Stimulated activated effector memory CD8-positive, alpha-beta T cell treated with anti-CD3 and anti-CD28 coated beads, Interleukin-12 subunit alpha, Interleukin-12 subunit beta, amount 100 ng/mL, for 72 hours (primary cell): Measurements from ENCODE around the gene SPACDR.

Experiments used
- ATAC-seq: fragments of 150-1000 bp; cut with Tn5 transposase; 2 replicates; pipeline ENCODE4 v1.10.0; 2021
- DNase-seq, 2 donors: peaks; one replicate each; pipeline ENCODE4 v3.0.0; 2021 to 2022; ENCODE audit warnings: low spot score in 2 of 2
- H3K27ac Mint-ChIP-seq: one replicate; pipeline ENCODE4 v1.8.0; 2022; ENCODE audit warnings: mild to moderate bottlenecking, mixed read lengths
- H3K36me3 Mint-ChIP-seq: one replicate; pipeline ENCODE4 v1.8.0; 2022; ENCODE audit warnings: mild to moderate bottlenecking, mixed read lengths
- H3K4me1 Mint-ChIP-seq: one replicate; pipeline ENCODE4 v1.8.0; 2022; ENCODE audit warnings: mixed read lengths
- H3K4me3 Mint-ChIP-seq: one replicate; pipeline ENCODE4 v1.8.0; 2022; ENCODE audit warnings: mild to moderate bottlenecking, mixed read lengths
- H3K9me3 Mint-ChIP-seq: one replicate; pipeline ENCODE4 v1.8.0; 2022; ENCODE audit warnings: mixed read lengths

Gene SPACDR

DNA sequence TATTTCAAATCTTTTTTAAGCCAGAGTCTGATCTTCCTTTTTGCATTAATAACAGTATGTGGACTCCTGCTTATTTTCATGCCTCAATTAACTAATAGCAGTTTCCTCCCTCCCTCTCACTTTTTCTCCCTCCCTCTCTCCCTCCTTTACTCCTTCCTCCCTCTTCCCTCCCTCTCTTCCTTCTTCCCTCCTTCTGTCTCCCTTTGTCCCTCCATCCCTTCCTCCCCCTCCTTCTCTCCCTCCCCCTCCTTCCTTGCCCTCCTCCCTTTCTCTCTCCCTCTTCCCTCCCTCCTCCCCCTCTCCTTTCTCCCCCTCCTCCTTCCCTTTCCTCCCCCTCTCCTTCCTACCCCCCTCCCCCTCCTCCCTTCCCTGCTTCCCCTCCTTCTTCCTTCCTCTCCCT is 37.5 kb downstream of the SPACDR start:
- H3K27ac Mint-ChIP-seq = no peak overlapping the region
- peaks cover 33% of the 10 kb centered on the region for H3K4me1 Mint-ChIP-seq
- no peak overlapping the region for H3K4me3 Mint-ChIP-seq
- no peak for ATAC-seq
- DNase-seq = no peak
- peaks cover 38% of the 10 kb centered on the region for H3K36me3 Mint-ChIP-seq
- H3K9me3 Mint-ChIP-seq = no peaks in the 10 kb centered on the region

DNA sequence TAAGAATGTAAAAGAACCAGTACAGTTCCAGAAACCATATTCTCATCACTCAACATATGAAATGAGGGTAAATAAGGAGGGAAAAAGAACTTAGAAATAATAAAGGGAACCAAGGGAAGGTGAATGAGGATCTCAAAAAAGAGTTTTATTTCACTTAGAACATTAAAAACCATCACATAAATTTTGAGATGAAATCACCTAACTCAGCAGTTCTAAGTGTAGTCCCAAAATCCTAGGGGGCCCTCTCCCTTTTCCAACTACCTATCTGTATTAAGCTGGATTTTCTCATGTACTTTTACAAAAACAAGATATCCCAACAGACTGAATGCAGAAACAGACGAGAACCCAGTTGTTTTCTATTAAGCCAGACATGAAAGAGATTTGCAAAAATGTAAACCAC is 38.7 kb downstream of the SPACDR start:
- no peak for ATAC-seq
- Mint-ChIP-seq H3K4me3 (no peak overlapping the region), H3K4me1 (peaks cover 22% of the 10 kb centered on the region), H3K9me3 (no peaks in the 10 kb centered on the region), H3K27ac (no peak overlapping the region), H3K36me3 (peaks cover 26% of the 10 kb centered on the region)
- DNase-seq = no peak

DNA sequence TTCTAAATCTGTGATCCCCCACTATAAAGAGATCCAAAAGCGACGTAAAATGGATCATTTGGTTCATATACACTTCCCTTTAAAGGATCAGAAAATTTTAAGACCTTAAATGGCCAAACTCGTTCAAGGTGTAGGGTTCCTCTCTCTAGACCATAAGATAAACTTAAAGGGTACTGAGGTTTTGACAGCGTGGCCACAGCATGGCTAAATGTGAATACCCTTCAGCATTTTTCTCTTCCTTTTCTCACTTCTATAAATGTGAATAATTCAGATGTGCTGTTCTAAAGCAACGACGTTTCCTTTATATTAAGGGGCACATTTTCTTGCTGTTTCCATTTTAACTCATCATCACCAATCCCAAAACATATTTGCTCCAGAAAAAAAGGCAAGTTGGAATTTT is 40.7 kb downstream of the SPACDR start:
- H3K4me3 Mint-ChIP-seq = no peak overlapping the region
- DNase-seq (no peak), ATAC-seq (no peak)
- no peak overlapping the region for H3K27ac Mint-ChIP-seq
- peaks cover 6% of the 10 kb centered on the region for H3K36me3 Mint-ChIP-seq
- no peaks in the 10 kb centered on the region for H3K9me3 Mint-ChIP-seq
- peaks cover 6% of the 10 kb centered on the region for H3K4me1 Mint-ChIP-seq

DNA sequence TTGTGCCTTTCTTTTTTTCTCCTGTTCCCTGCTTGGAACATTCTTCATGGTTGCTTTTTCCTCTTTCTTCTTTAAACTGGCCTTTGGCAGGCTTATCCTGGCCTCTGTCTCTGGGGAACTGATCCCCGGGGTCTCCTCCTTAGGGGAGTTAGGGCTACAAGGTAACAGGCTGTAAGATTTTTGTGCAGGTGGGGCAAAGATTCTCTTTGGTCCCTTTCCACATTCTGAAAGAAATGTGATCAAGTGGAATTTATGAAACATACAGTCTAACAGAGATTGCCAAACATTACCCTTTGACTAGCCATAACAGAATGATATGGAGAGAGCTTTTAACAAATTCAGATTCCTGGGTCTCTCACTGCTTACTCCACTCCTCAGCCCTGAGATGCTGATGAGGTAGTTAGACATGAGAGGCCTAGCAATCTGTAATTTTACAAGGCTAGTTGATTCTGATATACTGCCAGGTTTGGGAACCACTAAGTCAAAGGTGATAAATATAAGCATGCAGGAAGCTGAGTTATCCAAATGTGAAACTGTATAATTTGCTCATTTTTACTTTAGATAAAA is 44.3 kb downstream of the SPACDR start:
- Mint-ChIP-seq H3K4me3 (no peak overlapping the region), H3K9me3 (no peaks in the 10 kb centered on the region), H3K36me3 (no peaks in the 10 kb centered on the region), H3K27ac (peak overlapping the region; percentile 47), H3K4me1 (no peaks in the 10 kb centered on the region)
- ATAC-seq (no peak), DNase-seq (no peak)

DNA sequence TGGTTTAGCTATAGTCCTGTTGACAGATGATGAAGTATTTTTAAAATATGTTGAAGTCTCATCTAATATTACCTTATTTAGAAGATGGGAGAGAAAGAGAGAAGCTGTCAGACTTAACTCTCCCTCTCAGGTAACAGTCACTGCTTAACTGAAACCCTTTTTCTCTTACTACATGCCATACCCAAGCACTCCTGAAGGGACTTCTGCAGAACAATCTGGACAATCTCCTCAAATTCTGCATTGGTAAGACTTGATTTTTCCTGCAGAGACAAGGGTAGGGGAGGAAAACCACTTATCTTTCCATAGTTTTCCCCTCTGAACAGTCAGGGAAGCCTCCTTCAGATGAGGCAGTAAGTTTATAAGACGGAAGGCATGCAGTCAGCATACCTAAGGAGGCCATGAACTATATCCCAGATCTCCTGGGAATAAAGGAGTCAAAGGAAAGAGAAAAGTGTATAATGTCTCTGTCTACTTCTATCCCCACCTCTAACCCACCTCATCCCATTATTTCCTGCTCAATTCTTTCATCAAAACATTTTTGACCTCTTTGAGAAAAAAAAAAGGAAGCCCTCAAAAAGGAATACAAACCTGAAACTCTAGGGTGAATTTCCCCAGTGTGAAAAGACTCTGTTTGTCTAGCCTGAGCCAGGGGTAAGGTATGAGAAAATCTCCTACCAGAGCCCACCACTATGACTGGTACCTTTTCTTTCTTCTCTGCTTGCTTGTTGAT is 45.0 kb downstream of the SPACDR start:
- no peaks in the 10 kb centered on the region for H3K4me1 Mint-ChIP-seq
- H3K27ac Mint-ChIP-seq = peak overlapping the region; percentile 47
- ATAC-seq (no peak), DNase-seq (no peak)
- no peaks in the 10 kb centered on the region for H3K9me3 Mint-ChIP-seq
- no peaks in the 10 kb centered on the region for H3K36me3 Mint-ChIP-seq
- no peak overlapping the region for H3K4me3 Mint-ChIP-seq

DNA sequence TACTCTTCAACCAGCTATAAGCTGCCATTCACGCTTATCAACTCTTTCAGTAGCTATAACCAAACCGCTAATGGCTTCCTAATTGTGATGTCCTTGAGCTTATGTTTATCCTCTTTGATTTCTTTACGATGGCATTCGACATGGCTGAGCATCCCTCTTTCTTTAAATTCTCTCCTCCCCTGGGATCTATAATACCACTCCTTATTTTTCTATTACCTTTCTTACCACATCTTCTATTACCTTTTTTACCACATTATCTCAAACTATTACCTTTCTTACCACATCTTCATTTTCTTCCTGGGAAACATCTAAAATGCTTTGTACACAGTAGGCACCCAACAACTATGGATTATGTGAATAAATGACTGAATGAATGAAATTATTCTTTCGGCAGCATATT is 48.6 kb downstream of the SPACDR start:
- no peaks in the 10 kb centered on the region for H3K36me3 Mint-ChIP-seq
- no peak overlapping the region for H3K4me3 Mint-ChIP-seq
- ATAC-seq (no peak), DNase-seq (no peak)
- H3K27ac Mint-ChIP-seq = no peak overlapping the region
- peaks cover 7% of the 10 kb centered on the region for H3K4me1 Mint-ChIP-seq
- H3K9me3 Mint-ChIP-seq = no peaks in the 10 kb centered on the region

DNA sequence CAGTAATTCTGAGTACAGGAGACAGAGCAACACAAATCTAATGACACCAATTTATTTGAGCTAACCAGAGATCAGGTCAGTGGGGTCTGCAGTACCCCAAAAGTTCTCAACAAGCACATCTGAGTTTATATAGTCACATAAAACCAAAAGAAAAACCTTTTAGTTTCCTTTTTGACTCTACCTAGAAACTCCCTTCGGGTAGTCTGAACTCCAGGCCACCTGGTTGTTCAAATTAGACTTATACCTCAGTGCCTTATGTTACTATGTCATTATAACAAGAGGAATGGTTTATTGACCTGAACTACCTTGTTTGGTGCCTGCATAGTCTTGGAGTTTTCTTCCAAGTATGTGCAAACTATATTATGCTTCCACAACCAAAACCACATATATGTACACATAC is 50.2 kb downstream of the SPACDR start:
- ATAC-seq (no peak), DNase-seq (no peak)
- H3K4me1 Mint-ChIP-seq = peaks cover 7% of the 10 kb centered on the region
- H3K36me3 Mint-ChIP-seq = no peaks in the 10 kb centered on the region
- no peak overlapping the region for H3K27ac Mint-ChIP-seq
- no peak overlapping the region for H3K4me3 Mint-ChIP-seq
- no peaks in the 10 kb centered on the region for H3K9me3 Mint-ChIP-seq

DNA sequence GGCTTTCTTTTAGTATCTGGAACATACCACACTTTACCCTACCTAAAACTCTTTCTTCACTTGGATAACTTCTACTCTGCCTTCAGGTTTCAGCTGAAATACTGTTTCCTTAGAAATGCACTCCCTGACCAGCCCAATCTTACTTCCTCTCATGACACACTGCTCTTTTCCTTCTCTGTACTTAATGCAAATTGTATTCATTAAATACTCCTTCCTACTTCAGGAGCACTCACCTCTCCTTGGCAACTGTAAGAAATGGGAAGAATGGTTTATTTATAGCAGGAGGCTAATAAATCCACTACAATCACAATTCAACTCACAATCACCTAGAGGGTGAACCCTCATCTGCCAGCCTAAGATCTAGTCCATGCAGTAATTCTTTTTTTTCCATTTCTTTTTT is 50.7 kb downstream of the SPACDR start:
- no peak for DNase-seq
- no peak for ATAC-seq
- peaks cover 7% of the 10 kb centered on the region for H3K4me1 Mint-ChIP-seq
- peak overlapping the region; percentile 0 for H3K27ac Mint-ChIP-seq
- no peaks in the 10 kb centered on the region for H3K9me3 Mint-ChIP-seq
- H3K4me3 Mint-ChIP-seq = no peak overlapping the region
- H3K36me3 Mint-ChIP-seq = no peaks in the 10 kb centered on the region

DNA sequence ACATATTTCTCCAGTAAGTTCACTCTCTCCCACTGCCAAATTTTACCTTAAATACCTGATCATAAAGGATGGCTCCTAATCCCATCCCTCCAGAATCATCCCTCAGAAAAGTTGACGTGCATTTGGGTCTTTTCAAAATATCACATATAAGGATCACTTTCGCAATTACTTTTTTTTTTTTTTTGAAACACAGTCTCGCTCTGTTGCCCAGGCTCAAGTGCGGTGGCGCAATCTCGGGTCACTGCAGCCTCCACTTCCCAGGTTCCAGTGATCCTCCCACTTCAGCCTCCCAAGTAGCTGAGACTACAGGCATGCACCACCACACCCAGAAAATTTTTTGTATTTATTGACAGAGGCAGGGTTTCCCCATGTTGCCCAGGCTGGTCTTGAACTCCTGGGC is 53.0 kb downstream of the SPACDR start:
- Mint-ChIP-seq H3K9me3 (no peaks in the 10 kb centered on the region), H3K4me3 (no peak overlapping the region), H3K27ac (no peak overlapping the region), H3K36me3 (no peaks in the 10 kb centered on the region), H3K4me1 (peaks cover 7% of the 10 kb centered on the region)
- ATAC-seq = no peak
- DNase-seq = no peak

DNA sequence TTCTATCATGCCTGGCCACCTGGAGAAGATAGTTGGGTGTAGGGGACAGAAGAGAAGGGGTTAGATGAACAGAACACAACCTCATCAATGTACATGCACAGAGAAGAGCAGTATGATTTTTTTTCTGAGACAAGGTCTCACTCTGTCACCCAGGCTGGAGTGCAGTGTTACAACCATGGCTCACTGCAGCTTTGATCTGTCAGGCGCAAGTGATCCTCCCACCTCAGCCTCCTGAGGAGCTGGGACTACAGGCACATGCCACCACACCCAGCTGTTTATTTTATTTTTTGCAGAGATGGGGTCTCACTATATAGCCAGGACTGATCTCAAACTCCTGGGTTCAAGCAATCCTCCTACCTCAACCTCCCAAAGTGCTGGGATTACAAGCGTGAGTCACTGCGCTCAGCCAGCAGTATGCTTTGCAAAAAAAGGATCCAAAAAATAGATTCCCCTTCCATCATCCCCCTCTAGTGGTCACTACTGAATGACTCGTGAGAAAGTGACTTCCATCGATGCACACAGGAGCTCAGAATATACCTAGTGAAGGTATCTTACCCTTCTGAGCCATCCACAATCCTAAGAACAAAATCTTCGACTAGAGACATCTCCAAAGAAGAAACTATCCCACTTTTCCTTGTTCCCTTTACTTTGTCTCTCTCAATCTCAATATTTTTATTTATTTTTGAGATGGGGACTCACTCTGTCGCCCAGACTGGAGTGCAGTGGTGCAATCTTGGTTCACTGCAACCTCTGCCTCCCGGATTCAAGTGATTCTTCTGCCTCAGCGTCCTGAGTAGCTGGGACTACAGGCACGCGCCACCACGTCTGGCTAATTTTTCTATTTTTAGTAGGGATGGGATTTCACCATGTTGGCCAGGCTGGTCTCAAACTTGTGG is 56.5 kb downstream of the SPACDR start:
- Mint-ChIP-seq H3K9me3 (no peaks in the 10 kb centered on the region), H3K36me3 (no peaks in the 10 kb centered on the region), H3K27ac (no peak overlapping the region), H3K4me1 (no peaks in the 10 kb centered on the region), H3K4me3 (no peak overlapping the region)
- peak in 1 of 2 donors; percentile 22 for DNase-seq
- ATAC-seq = peak; percentile 89

DNA sequence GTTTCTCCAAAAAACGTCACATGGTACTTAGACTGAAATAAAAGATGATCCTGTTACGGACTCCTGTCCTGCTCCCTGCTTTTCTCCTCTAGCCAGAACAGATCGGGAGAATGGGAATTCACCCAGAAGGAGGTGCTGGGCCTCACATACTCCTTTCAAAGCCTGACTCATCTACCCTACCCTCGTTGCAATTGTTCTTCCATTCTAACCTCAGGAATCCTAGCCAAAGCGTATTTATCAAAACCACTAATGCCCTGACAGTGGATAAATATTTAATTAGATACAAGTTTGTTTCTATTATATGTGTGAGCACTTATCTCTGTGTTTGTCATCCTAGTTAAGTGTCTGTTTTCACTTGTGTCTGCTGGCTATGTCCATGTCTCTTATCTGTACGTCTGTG is 57.3 kb downstream of the SPACDR start:
- H3K27ac Mint-ChIP-seq = no peak overlapping the region
- no peak overlapping the region for H3K4me3 Mint-ChIP-seq
- no peaks in the 10 kb centered on the region for H3K4me1 Mint-ChIP-seq
- DNase-seq = no peak
- H3K9me3 Mint-ChIP-seq = no peaks in the 10 kb centered on the region
- ATAC-seq = no peak
- H3K36me3 Mint-ChIP-seq = no peaks in the 10 kb centered on the region
